GM19324 (cell line): ENCODE results near the gene TTF2.

Experiments
- ATAC-seq: cut with Tn5 transposase; IDR thresholded peaks from one replicate; pipeline ENCODE4 v1.9.1; 2021; ENCODE audit warnings: mild to moderate bottlenecking, moderate library complexity; ENCODE audit not compliant: unreplicated experiment, low FRiP score

The TTF2 gene

DNA sequence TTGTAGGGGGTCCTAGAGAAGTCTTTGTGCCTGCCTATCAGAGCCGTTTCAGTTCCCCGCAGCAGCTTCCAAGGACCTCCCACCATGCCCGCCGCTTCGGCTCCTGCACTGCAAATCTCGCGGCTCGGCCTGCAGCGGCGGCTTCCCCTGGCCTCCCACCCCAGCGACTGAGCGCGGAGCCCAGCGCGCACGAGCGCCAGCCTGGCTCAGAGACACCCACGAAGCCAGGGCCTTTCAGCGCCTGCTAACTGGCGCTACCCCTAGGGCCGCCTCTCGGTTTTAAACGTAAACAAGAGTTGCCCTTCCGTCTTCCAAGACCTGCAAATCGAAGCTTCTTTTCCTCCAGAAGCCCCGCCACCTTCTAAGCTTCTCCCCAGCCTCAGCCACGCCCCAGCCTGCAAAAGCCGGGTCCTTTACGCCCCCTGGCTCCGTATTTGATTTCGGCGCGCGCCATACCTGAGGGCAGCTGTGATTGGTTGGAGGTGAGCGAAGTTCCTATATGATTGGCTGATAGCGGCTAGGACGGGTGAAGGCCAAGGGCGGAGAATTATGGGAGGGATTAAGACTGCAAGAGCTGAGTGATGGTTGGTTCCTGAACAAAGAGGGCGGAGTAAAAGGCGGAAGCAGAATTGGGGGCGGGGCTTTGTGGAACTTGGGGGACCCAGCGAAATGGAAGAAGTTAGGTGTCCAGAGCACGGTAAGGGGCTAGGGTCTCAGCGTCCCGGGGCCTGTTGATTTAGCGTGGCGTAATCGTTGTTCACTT is at the start of gene TTF2:
TTF2 (plus strand) TSS at position 649 of the 763 bp plus-strand sequence; CDS start at position 670, 21 bp downstream.
- peak; percentile 94 for ATAC-seq

DNA sequence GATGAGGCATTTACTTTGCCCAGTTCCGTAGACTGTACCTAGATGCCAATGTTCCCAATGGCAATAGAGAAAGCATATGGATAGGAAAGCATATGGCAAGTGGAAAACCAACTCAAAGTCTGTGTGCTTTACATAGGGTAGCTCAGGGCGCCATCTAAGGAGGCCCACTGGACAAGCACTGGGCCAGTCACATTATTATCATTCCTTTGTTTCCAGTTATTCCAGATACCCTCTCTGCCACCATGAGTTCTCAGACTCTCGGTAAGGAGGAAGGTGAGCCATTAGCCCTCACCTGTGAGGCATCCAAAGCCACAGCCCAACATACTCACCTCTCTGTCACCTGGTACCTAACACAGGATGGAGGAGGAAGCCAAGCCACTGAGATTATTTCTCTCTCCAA is 48.8 kb upstream of the TTF2 start:
- no peak for ATAC-seq

DNA sequence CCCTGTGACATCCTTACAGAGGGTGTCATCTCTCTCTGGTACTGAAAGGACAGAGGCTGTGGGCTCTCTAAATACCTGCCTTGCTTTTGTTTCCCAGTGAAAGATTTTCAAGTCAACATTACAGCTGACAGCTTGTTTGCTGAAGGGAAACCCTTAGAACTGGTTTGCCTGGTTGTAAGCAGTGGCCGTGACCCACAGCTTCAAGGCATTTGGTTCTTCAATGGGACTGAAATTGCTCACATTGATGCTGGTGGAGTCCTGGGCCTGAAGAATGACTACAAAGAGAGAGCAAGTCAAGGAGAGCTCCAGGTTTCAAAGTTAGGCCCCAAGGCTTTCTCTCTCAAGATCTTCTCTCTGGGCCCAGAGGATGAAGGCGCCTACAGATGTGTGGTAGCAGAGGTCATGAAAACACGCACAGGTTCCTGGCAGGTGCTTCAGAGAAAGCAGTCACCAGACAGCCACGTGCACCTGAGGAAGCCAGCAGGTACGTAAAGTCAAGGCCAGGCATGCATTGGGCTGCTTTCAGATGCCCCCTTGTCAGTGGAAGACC is 46.7 kb upstream of the TTF2 start:
- no peak for ATAC-seq

DNA sequence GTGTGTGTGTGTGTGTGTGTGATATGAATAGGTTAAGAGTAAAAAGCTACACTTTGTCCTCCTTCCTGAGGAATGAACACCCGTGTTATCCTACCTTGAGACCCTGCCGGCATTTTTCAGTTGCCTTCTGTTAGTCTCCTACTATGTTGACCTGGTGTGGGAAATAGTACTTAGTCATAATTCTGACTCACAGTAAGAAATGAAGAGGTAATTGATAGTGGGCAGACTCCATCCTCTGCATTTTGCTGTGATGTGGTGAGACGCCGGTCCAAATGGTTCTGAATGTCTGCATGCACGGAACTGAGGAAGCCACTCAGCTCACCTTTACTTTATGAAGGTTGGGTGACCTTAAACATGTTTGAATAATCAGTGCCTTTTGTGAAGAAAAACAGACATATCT is 45.9 kb upstream of the TTF2 start:
- no peak for ATAC-seq

DNA sequence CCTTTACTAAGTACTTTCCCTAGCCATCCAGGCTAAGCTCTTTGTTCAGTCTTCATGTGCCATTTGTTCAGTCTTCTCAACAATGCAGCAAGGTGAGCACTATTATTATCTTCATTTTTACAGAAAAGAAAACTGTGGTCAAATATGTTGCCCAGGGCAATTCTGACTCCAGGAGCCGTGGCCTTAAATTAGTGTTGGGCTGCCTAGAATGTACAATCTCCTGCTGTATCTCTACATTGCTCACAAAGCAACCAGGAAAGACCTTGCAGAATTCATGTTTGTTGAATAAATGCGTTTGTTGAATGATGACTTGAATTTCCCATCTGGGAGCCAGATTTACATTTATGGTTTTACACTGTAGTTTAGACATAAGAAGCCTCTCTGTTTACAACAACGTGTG is 44.4 kb upstream of the TTF2 start:
- no peak for ATAC-seq

DNA sequence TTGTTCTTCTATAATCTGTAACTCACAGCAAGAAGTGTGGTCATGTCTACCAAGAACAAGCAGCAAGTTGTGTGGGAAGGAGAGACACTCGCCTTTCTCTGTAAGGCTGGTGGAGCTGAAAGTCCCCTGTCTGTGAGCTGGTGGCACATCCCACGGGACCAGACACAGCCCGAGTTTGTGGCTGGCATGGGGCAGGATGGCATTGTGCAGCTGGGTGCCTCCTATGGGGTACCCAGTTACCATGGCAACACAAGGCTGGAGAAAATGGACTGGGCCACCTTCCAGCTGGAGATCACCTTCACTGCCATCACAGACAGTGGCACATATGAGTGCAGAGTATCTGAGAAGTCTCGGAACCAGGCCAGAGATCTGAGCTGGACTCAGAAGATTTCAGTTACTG is 43.1 kb upstream of the TTF2 start:
- no peak for ATAC-seq

DNA sequence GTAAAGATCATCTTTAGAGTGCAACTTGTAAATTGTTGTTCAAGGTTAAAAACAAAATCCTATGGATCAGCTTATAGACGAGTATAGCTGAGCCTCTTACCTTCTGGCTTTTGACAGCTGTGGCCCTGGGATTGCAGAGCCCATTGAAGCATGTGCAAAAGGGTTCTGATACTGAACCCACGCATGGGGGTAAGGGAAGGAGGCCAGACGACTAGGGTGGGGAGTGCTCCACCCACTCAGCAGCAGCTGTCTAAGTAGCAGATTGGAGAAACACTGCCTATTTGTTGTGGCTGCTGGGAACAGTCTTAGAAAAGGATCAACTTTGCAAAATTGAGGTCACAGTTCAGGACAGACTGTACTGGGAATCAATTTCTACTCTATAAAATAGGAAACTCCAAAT is 42.5 kb upstream of the TTF2 start:
- ATAC-seq = no peak

DNA sequence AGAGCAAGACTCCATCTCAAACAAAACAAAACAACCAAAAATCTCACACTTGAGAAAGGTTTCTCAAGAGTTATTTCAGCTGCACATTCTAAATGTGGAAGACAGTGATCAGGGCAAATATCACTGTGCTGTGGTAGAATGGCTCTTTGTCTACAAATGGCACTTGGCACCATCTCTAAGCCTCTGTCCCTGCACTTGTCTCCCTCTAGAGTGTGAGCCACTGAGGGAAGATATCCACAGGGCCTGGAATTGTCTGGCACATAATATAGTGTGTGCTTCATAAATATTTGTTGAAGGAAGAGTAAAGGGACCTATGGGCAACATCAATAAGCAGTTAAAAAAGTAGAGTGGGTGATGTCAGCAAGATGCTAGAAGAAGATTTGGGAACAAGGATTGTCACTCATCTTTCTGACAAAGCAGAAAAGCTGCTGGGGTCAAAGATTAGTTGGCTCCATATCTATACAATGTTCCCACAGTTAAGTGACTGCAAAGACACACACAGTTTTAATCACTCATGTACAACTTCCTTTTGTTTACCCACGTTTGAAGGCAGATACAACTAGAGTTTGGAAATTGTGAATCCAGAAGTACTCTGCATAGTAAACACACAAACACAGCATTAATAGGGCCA is 39.5 kb upstream of the TTF2 start:
- no peak for ATAC-seq

DNA sequence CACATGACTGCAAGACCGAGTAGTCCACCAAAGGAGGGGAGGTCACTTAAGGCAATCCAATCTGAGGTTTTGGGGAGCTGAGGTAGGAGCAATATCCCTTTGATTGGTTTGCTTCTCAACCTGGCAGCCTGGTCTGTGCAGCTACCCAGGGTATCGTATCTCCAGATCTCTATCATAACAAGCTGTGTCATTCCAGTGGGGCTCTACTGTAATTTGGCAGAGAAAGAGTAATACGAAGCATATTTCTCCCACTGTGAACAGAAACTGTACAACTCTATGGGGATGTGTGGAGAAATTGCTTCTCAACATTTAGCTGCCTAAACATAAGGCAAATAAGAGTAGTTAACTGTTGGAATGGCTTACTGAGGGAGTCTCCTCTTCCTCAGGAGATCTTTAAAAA is 38.0 kb upstream of the TTF2 start:
- no peak for ATAC-seq

DNA sequence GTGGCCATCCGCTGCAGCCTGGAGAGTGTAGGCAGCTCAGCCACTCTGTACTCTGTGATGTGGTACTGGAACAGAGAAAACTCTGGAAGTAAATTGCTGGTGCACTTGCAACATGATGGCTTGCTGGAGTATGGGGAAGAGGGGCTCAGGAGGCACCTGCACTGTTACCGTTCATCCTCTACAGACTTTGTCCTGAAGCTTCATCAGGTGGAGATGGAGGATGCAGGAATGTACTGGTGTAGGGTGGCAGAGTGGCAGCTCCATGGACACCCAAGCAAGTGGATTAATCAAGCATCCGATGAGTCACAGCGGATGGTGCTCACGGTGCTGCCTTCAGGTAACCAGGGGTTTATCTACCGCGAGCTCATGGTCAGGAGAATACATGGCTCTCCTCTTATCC is 34.6 kb upstream of the TTF2 start:
- no peak for ATAC-seq

DNA sequence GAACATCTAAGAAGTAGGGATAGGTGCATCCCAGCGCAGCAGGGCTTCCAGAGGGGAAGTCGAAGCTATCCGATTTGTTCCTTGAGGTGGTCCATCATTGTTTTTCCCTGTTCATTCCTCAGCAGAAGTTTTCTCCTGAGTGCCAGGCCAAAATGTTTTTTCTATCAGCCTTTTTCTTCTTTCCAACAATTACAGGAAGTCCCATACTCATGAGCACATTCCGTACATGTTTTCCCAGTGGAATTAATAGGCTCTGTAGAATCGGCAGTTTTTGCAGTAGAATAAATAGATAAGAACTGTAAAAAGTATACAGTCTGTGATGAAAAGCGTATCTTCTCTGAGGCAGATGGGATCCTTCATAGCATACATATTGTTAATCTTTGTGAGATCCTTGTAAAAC is 33.8 kb upstream of the TTF2 start:
- no peak for ATAC-seq

DNA sequence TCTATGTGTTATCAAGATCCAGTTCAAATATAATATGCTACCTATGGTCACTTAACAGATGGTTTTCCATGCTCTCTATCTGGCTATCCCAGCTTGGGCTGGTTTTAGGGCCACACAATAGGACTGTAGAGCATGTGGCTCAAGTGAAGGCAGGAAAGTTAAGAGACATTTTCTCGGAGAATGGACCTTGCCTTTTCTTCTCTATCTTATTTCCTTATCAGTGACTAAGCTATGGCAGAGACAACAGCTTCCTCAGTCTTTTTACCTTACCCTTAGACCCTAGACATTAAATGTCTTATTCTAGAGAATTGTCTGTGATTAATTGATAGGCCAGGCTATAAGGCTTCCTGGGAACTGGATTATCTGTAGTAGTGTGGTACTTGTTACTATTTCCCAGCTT is 30.4 kb upstream of the TTF2 start:
- ATAC-seq = no peak

DNA sequence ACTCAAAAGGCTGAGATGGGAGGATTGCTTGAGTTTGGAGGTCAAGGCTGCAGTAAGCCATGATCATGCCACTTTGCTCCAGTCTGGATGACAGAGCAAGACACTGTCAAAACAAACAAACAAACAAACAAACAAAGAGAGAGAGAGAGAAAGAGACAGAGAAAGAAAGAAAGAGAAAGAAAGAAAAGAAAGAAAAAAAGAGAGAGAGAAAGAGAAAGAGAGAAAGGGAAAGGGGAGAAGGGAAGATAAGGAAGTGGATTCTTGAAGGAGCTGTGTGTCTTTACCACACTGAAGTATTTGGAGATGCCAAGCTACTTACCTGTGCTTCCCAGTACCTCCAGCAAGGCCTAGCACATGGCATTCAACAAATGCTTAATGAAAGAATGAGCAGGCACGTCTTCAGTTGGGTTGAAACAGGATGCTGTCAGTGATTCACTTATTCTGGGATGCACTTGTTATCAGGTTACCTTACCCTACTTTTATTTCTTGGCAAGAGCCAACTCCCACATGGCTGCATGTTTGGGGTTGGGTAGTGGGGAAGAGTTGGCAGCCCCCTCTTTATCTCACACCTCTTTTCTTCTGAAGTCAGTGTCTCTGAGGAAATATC is 29.8 kb upstream of the TTF2 start:
- ATAC-seq = no peak

DNA sequence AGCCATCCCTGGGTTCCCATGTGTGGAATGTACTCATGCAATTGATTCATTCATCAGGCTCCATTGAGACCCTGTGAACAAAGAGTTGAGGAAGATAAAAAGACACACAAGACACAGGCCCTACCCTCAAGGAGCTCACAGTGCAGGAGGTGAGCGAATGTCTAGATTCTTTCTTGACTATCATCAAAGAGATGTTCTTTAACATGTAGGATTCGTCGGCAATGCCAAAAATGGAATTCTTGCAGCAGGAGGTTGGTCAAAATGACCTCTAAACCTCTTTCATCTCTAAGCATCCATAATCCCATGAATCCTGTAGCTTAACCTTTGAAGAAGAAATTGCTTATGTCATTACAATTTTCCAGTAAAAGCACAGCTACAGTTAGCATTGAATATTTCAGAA is 27.9 kb upstream of the TTF2 start:
- no peak for ATAC-seq

DNA sequence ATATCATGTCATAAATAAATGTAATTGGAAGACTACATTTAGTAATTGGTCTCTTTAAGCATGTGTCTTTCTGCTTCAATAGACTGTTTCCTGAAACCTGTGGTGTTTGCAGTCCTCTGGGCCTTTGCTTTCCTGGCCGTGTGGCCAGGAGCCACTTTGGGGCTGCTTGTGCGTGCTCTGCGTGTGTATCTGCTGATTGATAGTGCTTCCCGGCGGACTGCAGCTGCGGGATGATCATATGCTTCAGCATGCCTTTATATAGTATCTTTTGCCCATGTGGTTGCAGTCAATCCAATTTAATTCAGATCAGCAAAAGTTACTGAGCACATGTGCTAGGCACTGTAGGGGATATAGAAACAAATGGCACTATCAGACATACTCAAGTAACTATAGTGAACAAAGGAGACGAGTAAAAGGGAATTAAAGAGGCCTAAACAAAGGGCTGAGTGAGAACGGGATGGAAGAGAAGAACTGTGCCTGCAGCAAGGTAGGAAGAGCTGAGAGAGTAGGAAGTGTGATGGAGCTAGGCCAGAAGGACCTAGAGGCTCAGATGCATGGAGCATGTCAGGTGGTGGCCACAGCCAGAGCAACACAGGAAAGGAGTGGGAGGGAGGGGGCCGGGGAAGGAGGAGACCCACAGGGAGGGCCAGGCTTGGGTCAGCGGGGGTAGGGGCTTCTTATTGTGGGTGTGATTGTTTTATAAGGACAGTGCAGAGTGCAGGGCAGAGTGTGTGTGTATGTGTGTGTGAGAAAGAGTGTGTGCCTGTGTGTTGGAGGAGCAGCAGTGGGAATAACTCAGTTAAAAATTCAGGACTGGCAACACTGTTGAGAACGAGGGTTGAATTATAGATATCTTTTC is 27.2 kb upstream of the TTF2 start:
- ATAC-seq = no peak

DNA sequence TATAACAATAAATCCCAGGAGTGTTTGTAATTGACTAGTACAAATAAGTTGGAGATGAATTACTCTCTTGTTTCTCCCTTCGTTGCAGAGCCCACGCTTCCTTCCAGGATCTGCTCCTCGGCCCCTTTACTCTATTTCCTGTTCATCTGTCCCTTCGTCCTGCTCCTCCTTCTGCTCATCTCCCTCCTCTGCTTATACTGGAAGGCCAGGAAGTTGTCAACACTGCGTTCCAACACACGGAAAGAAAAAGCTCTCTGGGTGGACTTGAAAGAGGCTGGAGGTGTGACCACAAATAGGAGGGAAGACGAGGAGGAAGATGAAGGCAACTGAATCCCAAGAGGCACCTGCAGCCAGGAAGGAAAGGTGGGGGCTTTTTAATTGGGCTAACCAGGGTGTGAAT is 26.4 kb upstream of the TTF2 start:
- ATAC-seq = no peak

DNA sequence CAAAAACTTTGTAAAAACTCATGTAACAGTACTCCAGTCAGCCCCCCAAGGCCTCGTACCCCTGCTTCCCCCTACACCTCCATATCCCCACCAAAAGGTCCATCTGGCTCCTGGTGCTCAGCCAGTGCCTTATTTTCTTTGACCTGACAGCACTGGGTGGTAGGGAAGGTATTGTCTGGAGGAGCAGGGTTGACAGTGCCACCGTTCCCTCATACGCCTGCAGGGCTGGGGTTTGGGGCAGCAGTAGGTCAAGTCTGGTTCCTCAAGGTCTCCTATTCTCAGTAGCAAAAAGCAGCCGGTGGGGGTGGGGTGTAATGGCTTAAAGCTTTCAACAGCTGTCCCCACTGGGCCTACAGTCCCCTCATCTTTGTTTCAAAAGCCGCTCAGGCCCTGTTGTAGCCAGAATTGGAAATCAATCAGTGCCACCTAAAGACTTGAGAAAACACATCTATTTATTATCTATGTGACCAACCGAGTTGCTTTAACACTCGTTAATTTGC is 25.3 kb upstream of the TTF2 start:
- ATAC-seq = no peak

DNA sequence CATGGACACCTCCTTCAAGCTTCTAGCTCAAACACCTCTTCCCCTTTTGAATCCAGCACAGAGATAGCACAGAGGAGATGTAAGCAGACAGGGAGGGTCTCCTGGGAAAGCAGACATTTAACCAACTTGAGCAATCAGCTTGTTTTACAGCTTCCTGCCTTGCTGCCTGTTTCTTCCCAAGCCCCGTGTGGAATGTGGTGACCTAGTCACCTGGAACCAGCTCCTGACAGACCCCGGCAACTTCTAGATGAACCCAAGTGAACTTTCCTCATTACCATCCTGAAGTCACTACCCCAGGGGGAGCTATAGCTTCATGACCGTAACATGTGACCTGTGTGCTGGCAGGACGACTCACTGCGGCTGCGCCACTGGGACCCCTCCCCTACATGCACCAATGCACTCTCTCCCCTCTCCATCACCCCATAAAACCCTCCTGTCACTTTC is 24.1 kb upstream of the TTF2 start:
- no peak for ATAC-seq

DNA sequence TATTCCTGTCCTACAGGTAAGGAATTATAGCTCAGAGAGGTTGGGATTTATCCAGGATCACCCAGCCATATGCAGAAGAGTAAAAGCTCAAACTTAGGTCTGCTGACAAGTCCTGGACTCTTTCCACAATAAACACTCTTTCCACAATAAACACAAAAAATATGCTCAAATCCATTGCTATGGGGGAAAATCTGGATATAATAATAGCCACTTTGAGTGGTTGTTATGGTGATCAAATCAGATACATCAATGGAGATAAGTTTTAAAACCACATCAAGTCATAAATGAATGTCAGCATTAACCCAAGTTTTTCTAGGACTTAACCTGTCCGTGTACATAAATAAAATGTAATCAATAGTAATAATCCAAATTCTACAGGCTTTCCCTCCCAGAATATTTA is 22.3 kb upstream of the TTF2 start:
- no peak for ATAC-seq

DNA sequence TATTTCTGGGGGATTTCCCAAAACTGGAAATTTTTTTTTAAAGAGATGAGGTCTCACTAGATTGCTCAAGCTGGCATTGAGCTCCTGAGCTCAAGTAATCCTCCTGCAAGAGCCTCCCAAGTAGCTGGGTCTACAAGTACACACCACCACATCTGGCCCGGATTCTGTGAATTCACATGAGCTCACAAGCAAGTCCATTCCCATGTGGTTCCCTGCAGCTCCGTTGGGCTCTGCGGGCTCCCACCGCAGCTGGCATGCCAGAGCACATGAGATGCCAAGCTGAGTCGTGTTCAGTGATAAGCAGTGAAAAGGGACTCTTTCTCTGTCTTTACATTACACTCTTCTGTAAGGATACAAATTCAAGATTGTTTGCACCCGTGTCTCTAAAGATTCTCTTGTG is 21.9 kb upstream of the TTF2 start:
- no peak for ATAC-seq

DNA sequence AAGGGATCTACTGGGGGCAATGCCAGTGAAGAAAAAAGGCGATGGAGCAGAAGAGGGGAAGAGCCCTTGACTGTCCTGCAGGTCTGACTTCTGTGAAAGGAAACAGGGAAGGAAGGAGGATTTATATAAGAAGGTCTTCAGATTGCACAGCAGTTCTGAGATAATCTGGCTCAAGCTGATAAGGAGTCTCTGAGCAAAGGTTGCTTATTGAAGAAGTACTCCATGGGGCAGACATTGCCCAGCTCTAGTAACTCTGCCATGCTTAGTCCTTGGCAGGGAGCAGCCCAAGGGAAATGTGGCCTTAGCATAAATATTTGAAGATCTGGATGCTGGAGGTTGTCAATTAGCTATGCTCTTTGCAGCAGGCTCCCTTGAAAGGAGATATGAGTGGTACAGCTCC is 15.9 kb upstream of the TTF2 start:
- no peak for ATAC-seq
